Adipose tissue (tissue), 3 donors: ENCODE data around the gene RNH1. TPM values are rescaled to one million over a fixed set of nuclear protein-coding genes. Genes with fewer than 3 reads are reported as not detected.
A peak's percentile ranks its signal among the peaks of the same experiment; 100 is the strongest.

Experiments
- H3K27ac ChIP-seq: one replicate; pipeline ENCODE4 v1.5.1; 2013; ENCODE audit warnings: low read depth, low read length
- WGBS, 3 donors: extraction: QIAGEN DNeasy Blood & Tissue Kit; methylation state at CpG; one replicate each; pipeline ENCODE4 v1.1.7; 2013; 5-methylcytosine and 5-hydroxymethylcytosine counted together
- polyA plus RNA-seq, 3 donors: library from polyadenylated mRNA; stranded (reverse); fragments of 200-250 nt; gene quantifications; one replicate each; pipeline ENCODE4 v1.2.3, GENCODE V29; 2013
- donor health status: healthy with polysubstance abuse.
- donor health status: Bipolar disorder and iron deficiency.
- donor health status: healthy.

Gene RNH1
- polyA plus RNA-seq, 3 donors = 93.4 to 217 (median 208) TPM

DNA sequence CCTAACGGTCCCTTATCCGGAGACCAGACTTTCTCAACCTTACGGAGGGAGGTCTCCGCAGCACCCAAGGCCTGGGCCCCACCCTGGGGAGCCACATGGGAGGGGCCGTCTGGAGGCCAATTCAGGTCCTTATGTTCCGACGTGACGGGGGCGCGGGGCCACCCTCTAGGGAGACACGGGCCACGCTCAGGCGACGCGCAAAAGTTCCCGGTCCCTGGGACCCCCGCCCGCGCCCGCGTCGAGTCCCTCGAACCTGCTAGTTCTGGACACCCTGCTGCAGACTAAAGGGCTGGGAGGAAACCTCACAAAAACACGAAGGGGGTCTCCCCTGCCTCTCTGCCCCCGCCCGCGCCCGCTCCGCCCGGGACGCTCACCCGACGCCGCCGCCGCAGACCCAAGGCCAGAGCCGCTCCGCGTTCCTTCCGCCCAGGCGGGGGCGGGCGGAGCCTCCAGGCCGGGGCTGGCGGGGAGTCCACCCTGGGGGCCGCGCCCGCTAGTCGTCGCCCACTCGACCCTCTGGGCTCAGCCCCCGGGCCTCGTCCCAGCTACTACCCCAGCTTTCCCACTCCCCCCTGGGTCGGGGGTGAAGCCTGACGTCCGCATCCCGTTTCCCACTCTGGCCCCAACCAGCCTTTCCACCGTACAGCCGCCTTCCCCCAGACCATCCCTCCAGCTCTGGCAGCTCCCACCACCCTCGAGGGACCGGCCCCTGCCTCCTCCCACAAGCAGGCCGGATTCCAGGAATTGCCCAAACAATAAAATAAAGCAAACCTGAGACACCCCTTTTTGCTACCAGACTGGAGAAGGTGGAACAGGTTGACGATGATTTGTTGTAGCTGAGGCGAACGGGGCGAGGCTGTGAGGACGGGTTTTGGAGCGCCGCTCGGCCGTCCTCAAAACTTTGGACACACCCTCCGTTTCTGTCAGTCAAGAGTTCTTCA is 2.7 kb downstream of the RNH1 start:
- WGBS, 3 donors = 3 to 22% (median 5%) methylated on average over 70 to 72 of the region's 72 CpGs
- peak overlapping the region; percentile 70 for H3K27ac ChIP-seq

DNA sequence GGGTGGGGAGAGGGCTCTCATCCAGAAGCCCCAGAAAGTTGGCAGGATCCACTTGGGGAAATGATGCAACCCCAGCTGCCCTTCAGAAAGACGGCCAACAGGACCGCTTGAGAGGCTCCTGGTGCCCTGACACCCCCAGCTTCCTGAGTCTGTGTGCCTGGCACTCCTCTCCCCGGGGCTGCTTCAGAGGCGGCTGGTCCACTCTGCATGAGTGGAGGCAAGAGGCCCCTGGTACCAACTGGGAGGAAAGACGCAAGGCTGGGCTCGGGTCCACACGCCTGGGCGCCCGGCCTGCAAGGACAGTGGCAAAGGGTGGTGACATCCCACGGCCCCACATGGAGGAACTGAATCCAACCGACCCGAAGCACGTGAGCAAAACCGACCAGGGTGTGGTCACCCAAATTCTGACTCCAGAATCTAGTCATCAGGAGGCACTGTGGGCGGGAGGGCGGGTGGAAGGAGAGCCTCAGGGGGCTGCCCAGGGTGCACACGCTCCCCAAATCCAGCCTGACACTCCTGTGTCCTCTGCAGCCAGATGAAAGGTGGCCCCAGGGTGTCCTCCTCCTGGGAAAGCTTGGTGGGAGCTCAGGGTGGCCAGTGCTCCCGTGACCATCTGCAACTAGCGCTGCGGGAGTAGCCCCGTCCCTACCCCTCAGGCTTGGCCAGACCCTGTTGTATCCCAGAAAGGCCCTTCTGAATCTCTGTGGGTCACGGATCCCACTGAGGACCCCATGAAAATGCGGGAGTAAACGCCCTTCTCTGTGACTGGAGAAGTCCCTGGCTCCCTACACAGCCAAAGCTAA is 3.7 kb downstream of the RNH1 start:
- WGBS, 3 donors = 22 to 73% (median 30%) methylated on average over 24 of the region's 24 CpGs
- H3K27ac ChIP-seq = no peak overlapping the region

- 63 to 89% (median 76%) methylated on average over 10 of the region's 10 CpGs for WGBS, 3 donors
Measured at GRCh38 chr11:502288-503178, 4.5 kb downstream of the RNH1 start.

DNA sequence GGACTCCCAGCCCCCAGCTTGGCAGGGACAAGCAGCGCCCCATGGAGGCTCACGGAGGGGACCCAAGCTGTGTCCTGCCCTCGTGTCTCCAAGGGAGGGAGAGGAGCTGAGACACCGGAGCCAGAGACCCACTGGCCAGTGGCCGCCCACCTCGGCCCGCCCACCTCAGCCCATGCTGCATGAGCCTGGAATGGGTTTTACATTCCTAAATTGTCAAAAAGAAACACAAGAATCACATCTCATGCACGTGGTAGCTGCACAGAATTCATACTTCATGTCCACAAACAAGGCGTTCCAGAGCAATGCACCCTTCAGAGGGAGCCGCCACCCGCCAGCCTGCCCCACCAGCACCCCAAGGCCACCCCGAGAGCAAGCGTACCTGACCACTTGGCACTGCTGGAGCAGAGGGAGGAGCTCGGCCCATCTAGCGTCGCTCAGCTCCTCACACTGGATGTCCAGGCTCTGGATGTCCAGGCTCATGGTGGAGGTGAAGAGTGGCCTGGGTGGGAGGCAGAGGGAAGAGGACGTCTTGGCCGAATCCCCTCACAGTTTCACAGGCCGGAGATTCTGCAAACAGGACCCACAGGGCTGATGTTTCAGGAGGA is 5.3 kb downstream of the RNH1 start:
- no peak overlapping the region for H3K27ac ChIP-seq
- WGBS, 3 donors = 79 to 84% (median 80%) methylated on average over 19 of the region's 19 CpGs

More at GRCh38 chr11:502288-503178, 4.5 kb downstream of the RNH1 start:
- no peak overlapping the region for H3K27ac ChIP-seq

DNA sequence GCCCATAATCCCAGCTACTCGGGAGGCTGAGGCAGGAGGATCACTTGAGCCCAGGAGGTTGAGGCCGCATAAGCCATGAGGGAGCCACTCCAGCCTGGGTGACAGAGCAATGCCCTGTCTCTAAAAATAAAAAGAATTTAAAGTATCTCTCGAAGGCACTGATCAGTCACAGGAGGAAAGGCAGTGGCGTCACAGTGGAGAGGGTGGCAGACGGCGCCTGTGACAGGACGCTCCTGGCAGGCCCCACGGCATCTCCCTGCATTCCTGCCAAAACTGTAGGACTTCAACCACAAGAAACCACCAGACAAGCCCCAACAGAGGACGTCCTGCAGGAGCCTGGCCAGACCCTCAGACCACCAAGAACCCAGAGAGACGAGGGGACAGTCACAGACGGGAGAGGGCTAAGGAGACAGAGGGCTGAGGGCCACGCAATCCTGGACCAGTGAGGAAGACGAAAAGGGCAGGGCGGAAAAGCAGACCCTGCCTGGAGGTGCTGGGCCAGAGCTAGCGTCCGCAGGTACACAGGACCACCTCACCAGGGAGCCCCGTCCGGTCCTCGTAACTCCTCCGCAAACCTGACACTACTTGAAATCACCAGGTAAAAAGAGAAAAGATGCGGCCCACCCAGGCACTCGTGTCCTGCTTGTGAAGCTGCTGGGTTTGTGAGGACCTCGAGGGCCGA is 5.9 kb downstream of the RNH1 start:
- no peak overlapping the region for H3K27ac ChIP-seq
- 91 to 95% (median 95%) methylated on average over 24 of the region's 24 CpGs for WGBS, 3 donors

DNA sequence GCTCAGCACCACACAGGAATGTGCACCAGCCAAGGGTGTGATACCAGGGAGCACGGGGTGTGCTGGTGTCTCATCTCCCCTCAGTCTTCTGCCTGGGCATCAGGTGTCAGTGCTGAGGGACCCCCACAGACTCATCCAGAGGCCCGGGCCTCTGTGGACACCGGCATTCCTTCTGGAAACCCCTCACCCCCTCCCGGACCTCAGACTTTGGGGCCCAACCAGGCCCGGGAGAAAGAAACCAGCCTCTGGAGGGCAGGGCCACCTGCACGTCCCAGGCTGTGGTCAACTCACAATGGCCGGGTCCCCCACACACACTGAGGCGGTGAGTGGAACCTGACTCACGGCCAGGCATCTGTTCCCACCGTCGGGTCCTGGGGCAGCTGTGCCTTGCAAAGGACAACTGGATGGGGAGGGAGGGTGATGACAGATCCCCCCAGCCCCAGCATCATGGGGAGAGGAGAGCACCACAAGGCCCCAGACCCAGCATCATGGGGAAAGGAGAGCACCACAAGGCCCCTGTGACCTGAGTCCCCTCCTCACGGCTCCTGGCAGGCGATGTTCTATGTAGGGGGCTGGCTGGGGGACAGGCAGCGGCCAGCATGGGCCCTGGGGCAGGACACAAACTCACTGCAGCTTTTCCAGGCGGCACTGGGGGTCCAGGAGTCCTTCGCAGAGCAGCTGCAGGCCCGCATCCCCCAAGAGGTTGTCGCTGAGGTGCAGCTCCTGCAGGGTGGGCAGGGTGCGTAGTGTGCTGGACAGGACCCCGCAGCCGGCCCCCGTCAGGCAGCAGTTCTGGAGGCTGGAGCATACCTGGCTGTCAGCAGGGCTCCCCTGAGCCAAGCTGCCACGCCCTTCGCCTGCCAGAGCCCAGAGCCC is 7.6 kb downstream of the RNH1 start:
- 91 to 96% (median 93%) methylated on average over 24 of the region's 24 CpGs for WGBS, 3 donors

GRCh38 chr11:498297-499181 is 8.5 kb downstream of the RNH1 start:
- WGBS, 3 donors = 95 to 96% (median 95%) methylated on average over 39 of the region's 39 CpGs
- no peak overlapping the region for H3K27ac ChIP-seq

More for the DNA sequence above, 7.6 kb downstream of the RNH1 start:
- no peak overlapping the region for H3K27ac ChIP-seq

- H3K27ac ChIP-seq = no peak overlapping the region
- 95 to 96% (median 96%) methylated on average over 31 of the region's 31 CpGs for WGBS, 3 donors
Measured at GRCh38 chr11:497565-498296, 9.3 kb downstream of the RNH1 start.

DNA sequence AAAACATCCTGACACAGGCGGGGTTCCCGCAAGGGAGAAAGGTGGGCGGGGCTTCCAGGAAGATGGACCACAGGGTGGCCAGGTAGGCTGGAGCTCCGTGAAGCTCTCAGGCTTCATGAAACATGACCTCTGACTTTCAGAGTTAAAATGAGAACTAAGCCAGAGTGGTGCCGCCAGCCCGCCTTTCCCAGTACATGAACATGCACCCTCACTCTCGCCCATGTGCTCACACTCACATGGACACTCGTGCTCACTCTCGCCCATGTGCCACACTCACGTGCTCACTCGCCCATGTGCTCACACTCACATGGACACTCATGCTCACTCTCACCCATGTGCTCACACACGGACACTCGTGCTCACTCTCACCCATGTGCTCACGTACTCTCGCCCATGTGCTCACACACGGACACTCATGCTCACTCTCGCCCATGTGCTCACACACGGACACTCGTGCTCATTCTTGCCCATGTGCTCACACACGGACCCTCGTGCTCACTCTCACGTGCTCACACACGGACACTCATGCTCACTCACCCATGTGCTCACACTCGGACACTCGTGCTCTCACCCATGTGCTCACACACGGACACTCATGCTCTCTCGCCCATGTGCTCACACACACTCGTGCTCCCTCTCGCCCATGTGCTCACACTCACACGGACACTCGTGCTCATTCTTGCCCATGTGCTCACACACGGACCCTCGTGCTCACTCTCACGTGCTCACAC is 10.0 kb downstream of the RNH1 start:
- 93 to 96% (median 94%) methylated on average over 34 of the region's 34 CpGs for WGBS, 3 donors
- no peak overlapping the region for H3K27ac ChIP-seq

GRCh38 chr11:495537-495931 is 11.5 kb downstream of the RNH1 start:
- 66 to 70% (median 66%) methylated on average over 10 of the region's 10 CpGs for WGBS, 3 donors
- no peak overlapping the region for H3K27ac ChIP-seq

DNA sequence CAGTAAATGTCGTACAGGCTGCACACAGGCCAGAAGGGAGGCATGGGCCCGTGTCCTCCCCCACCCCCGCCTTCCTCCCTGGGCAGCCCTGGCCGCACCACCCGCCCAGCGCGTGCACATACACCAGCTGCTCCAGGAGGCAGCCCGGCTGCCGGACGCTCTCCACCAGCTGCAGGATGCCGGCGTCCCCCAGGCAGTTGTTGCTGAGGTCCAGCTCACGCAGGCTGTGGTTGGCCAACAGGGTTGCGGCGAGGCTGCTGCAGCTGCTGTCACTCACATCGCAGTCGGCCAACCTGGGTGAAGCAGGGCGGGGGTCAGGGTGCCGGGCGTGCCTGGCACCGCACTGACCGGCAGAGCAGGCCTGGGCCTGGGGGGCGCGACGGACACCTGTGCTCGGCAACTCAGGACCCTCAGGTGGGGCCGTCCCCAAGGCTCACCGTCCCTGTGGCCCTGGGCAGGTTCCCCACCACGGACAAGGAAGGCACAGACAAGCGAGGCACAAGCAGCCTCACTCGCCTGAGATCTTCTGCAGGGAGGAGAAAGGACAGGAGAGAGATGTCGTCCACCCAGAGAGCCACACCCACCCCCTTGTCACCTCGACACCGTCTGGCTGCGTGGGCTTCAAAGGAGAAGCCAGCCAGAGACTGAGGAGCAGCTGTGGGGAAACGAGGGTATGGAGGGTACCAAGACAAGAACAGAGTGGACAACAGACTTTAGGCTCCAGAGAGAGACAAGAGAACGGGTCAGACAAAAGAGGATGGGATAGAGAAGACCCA is 12.1 kb downstream of the RNH1 start:
- no peak overlapping the region for H3K27ac ChIP-seq
- WGBS, 3 donors = 83 to 88% (median 84%) methylated on average over 32 to 37 of the region's 37 CpGs

DNA sequence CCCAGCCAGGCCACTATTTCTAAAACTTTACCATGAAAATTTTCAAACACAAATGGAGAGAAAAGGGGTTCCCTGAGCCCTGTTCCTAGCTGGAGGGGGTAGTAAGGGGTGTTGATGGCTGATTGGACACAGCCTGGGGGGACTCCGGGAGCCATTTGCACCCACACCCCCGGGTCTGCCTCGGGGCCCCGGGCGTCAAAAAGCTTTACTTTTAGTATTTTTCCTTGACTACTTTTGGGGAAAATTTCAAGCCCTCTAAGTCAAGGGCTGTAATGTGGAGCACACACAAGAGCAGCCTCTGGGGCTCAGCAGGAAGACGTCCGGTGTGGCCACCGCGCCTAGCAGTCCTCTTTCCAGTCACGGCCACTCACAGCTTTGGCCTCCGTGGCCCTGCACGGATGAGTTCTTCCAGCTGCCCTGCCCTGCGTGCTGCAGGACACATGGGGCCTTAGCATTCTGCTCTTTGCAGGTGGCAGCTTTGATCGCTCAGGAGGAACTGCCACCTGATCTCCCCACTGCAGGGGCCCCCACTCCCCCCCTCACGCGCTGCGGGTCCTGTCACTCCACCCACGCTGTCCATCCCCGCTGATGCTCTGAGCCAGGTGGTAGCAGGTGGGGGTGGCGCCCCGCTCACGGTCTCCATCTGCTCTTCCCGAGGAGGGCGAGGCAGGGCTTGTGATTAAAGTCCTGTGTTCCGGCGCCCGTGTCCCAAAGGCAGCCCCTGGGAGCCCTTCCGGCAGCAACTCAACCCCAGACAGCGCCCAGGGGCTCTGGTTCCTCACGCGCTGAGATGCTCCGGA is 14.4 kb downstream of the RNH1 start:
- H3K27ac ChIP-seq = no peak overlapping the region
- 83 to 87% (median 85%) methylated on average over 32 of the region's 32 CpGs for WGBS, 3 donors

- 88 to 93% (median 90%) methylated on average over 7 of the region's 7 CpGs for WGBS, 3 donors
- H3K27ac ChIP-seq = no peak overlapping the region
Measured at GRCh38 chr11:491358-491757, 15.7 kb downstream of the RNH1 start.
